CD14-positive monocyte (primary cell): ENCODE data around the gene IL17C. TPM values are rescaled to one million over a fixed set of nuclear protein-coding genes. Genes with fewer than 3 reads are reported as not detected.
A peak's percentile ranks its signal among the peaks of the same experiment; 100 is the strongest.

Experiments used
- DNase-seq, 3 donors: peaks; one replicate each; pipeline ENCODE4 v3.0.0-alpha.2; 2011 to 2022
- H2AFZ ChIP-seq: 2 replicates; pipeline ENCODE4 v1.6.0; 2012; ENCODE audit warnings: mild to moderate bottlenecking, low read depth, low read length, inconsistent platforms; ENCODE audit not compliant: insufficient read depth, poor library complexity, severe bottlenecking
- H3K27ac ChIP-seq, 2 donors: 1 replicate in 1 of 2; 2 replicates in 1 of 2; pipeline ENCODE4 v1.5.1; 2012 to 2013; ENCODE audit warnings: low read length in 2 of 2, control low read depth in 1 of 2, inconsistent platforms in 1 of 2, low read depth in 1 of 2, mild to moderate bottlenecking in 1 of 2
- H3K27me3 ChIP-seq, 2 donors: one replicate each; pipeline versions ENCODE4 v1.6.0 to v1.6.1; 2011 to 2013; ENCODE audit warnings: low read length in 2 of 2; ENCODE audit not compliant: control insufficient read depth in 2 of 2, insufficient read depth in 2 of 2
- H3K36me3 ChIP-seq, 2 donors: replicated peaks in 1 of 2; 1 replicate in 1 of 2; 2 replicates in 1 of 2; pipeline versions ENCODE4 v1.5.1 to v1.6.1; 2012 to 2013; ENCODE audit warnings: low read length in 2 of 2, control low read depth in 1 of 2, inconsistent platforms in 1 of 2, mild to moderate bottlenecking in 1 of 2; ENCODE audit not compliant: insufficient read depth in 2 of 2, control insufficient read depth in 1 of 2
- H3K4me1 ChIP-seq, 2 donors: 1 replicate in 1 of 2; 2 replicates in 1 of 2; pipeline versions ENCODE4 v1.5.1 to v1.6.1; 2012 to 2013; ENCODE audit warnings: low read length in 2 of 2, control low read depth in 1 of 2, inconsistent platforms in 1 of 2, mild to moderate bottlenecking in 1 of 2, moderate library complexity in 1 of 2; ENCODE audit not compliant: insufficient read depth in 2 of 2, control insufficient read depth in 1 of 2
- H3K4me2 ChIP-seq: replicated peaks from 2 replicates; pipeline ENCODE3; 2012; ENCODE audit warnings: low read length, moderate library complexity, mild to moderate bottlenecking; ENCODE audit not compliant: poor library complexity, severe bottlenecking; ENCODE audit errors: extremely low read depth
- H3K4me3 ChIP-seq, 3 experiments: fragments of 200-600 bp in 1 of 3; sonication (generic) in 1 of 3; replicated peaks in 1 of 3; 1 replicate in 2 of 3; 2 replicates in 1 of 3; pipeline ENCODE4 v1.5.1; 2011 to 2013; ENCODE audit warnings: low read length in 3 of 3, mild to moderate bottlenecking in 3 of 3, control low read depth in 2 of 3, low read depth in 2 of 3, inconsistent platforms in 1 of 3, moderate library complexity in 1 of 3
- H3K79me2 ChIP-seq: 2 replicates; pipeline ENCODE4 v1.6.0; 2012; ENCODE audit warnings: mild to moderate bottlenecking, control low read depth, inconsistent platforms, low read length, moderate library complexity; ENCODE audit not compliant: insufficient read depth
- H3K9ac ChIP-seq: 2 replicates; pipeline ENCODE4 v1.6.0; 2017; ENCODE audit warnings: low read length, mild to moderate bottlenecking; ENCODE audit not compliant: insufficient read depth, poor library complexity, severe bottlenecking
- H3K9me3 ChIP-seq, 2 donors: replicated peaks in 1 of 2; 1 replicate in 1 of 2; 2 replicates in 1 of 2; pipeline versions ENCODE4 v1.5.1 to v1.6.1; 2012 to 2013; ENCODE audit warnings: low read length in 2 of 2, control low read depth in 1 of 2; ENCODE audit not compliant: control insufficient read depth in 1 of 2, insufficient read depth in 1 of 2
- H4K20me1 ChIP-seq: 2 replicates; pipeline ENCODE4 v1.6.0; 2012; ENCODE audit warnings: mild to moderate bottlenecking, low read length, control low read depth, moderate library complexity; ENCODE audit not compliant: insufficient read depth
- H3K27ac Mint-ChIP-seq, 7 donors: one replicate each; pipeline ENCODE4 v1.8.0; 2020; ENCODE audit warnings: mild to moderate bottlenecking in 7 of 7, mixed read lengths in 7 of 7, moderate library complexity in 6 of 7, inconsistent platforms in 2 of 7
- H3K27me3 Mint-ChIP-seq, 3 donors: one replicate each; pipeline ENCODE4 v1.8.0; 2021 to 2022; ENCODE audit warnings: low read depth in 3 of 3, mild to moderate bottlenecking in 3 of 3, mixed read lengths in 3 of 3, moderate library complexity in 3 of 3, inconsistent platforms in 1 of 3
- H3K36me3 Mint-ChIP-seq, 2 donors: one replicate each; pipeline ENCODE4 v1.8.0; 2020; ENCODE audit warnings: mixed read lengths in 2 of 2, inconsistent platforms in 1 of 2, mild to moderate bottlenecking in 1 of 2
- H3K4me1 Mint-ChIP-seq: one replicate; pipeline ENCODE4 v1.8.0; 2020; ENCODE audit warnings: mild to moderate bottlenecking, mixed read lengths
- H3K4me3 Mint-ChIP-seq, 2 donors: one replicate each; pipeline ENCODE4 v1.8.0; 2020; ENCODE audit warnings: mild to moderate bottlenecking in 2 of 2, mixed read lengths in 2 of 2, moderate library complexity in 1 of 2
- H3K9me3 Mint-ChIP-seq, 7 donors: one replicate each; pipeline ENCODE4 v1.8.0; 2020 to 2022; ENCODE audit warnings: mixed read lengths in 7 of 7, mild to moderate bottlenecking in 6 of 7, moderate library complexity in 6 of 7, inconsistent platforms in 2 of 7
- CTCF ChIP-seq: fragments of 200-600 bp; IDR thresholded peaks from one replicate; pipeline ENCODE4 v1.8.0; 2022; ENCODE audit warnings: antibody characterized with exemption, mild to moderate bottlenecking
- WGBS: methylation state at CpG from one replicate; pipeline ENCODE4 v1.1.5; 2013; ENCODE audit warnings: missing lambda C conversion rate; ENCODE audit not compliant: insufficient coverage; 5-methylcytosine and 5-hydroxymethylcytosine counted together
- intact Hi-C, 2 donors: fragments of 100-400 bp; cut with micrococcal nuclease; formaldehyde crosslinking; loops; one replicate each; pipeline versions ENCODE4 v1.15.0 to v1.15.1; 2023
- polyA plus RNA-seq, 3 donors: library from polyadenylated mRNA; depleted of rRNA in 1 of 3; unstranded in 2 of 3; stranded (reverse) in 1 of 3; fragments of 300-500 nt in 2 of 3; fragments of >200 nt in 1 of 3; fragmentation: Illumina TruSeq in 2 of 3; gene quantifications; 1 replicate in 2 of 3; 2 replicates in 1 of 3; pipeline ENCODE4 v1.2.3, GENCODE V29; 2012 to 2021

IL17C gene
- polyA plus RNA-seq, 3 donors: 0.08 TPM; not detected in 2

- Histone ChIP-seq H3K79me2 (peaks cover 44% of the 10 kb centered on the region), H3K4me1 (peaks cover 43 to 52% of the 10 kb centered on the region in 2 donors)
- no peak for TF ChIP-seq CTCF
Measured at GRCh38 chr16:88651276-88651988, 13.1 kb downstream of the IL17C start.

GRCh38 chr16:88651989-88652761 is 13.8 kb downstream of the IL17C start:
- H3K4me1 Mint-ChIP-seq: peaks cover 29% of the 10 kb centered on the region
- peaks cover 20 to 42% of the 10 kb centered on the region in 2 donors for H3K36me3 Mint-ChIP-seq
- Histone ChIP-seq H3K27me3 (no peaks in the 10 kb centered on the region), H2AFZ (no peak overlapping the region), H3K4me2 (peak overlapping the region; percentile 93), H3K36me3 (peaks cover 18 to 25% of the 10 kb centered on the region in 2 donors), H3K9ac (peak overlapping the region; percentile 93), H3K9me3 (no peaks in the 10 kb centered on the region), H4K20me1 (peaks cover 36% of the 10 kb centered on the region), H3K27ac (peak overlapping the region; percentile 83 to 97), H3K4me3 (peak overlapping the region in 1 of 3 experiments; percentile 100), H3K79me2 (peaks cover 37% of the 10 kb centered on the region), H3K4me1 (peaks cover 37 to 45% of the 10 kb centered on the region in 2 donors)
- no peak for DNase-seq
- H3K27me3 Mint-ChIP-seq: peaks cover 0 to 2% (median 2%) of the 10 kb centered on the region in 3 donors
- TF ChIP-seq CTCF: no peak
- H3K9me3 Mint-ChIP-seq: no peaks in the 10 kb centered on the region
- 85% methylated on average over 29 of the region's 29 CpGs for whole genome bisulfite sequencing
- H3K27ac Mint-ChIP-seq: peak overlapping the region; percentile 25 to 95 (median 52)
- no peak overlapping the region for H3K4me3 Mint-ChIP-seq
- intact Hi-C loops: loop anchor here (2.0 to 5.0 kb wide), 2 partner anchors 35 kb away; partner anchors contain the start of gene SNAI3 (in 2 of the 2)

More at GRCh38 chr16:88651276-88651988, 13.1 kb downstream of the IL17C start:
- H3K4me3 ChIP-seq: peak overlapping the region; percentile 79 to 100 (median 81)
- Mint-ChIP-seq H3K27ac (peak overlapping the region; percentile 91 to 96 (median 95)), H3K36me3 (peaks cover 20 to 43% of the 10 kb centered on the region in 2 donors), H3K9me3 (no peaks in the 10 kb centered on the region), H3K4me3 (peak overlapping the region; percentile 92 to 97), H3K4me1 (peaks cover 32% of the 10 kb centered on the region), H3K27me3 (peaks cover 0 to 2% (median 2%) of the 10 kb centered on the region in 3 donors)
- H4K20me1 ChIP-seq: peaks cover 44% of the 10 kb centered on the region
- H3K9me3 ChIP-seq: no peaks in the 10 kb centered on the region
- peak overlapping the region; percentile 52 for H2AFZ ChIP-seq
- DNase-seq: peak; percentile 79 to 96 (median 90)
- H3K27ac ChIP-seq: peak overlapping the region; percentile 83 to 97
- H3K9ac ChIP-seq: peak overlapping the region; percentile 93
- WGBS: 35% methylated on average over 14 of the region's 24 CpGs
- no peaks in the 10 kb centered on the region for H3K27me3 ChIP-seq
- H3K36me3 ChIP-seq: peaks cover 24 to 31% of the 10 kb centered on the region in 2 donors
- intact Hi-C loops: loop anchor here (2.0 to 5.0 kb wide), 2 partner anchors 35 to 36 kb away; partner anchors contain the start of gene SNAI3 (in 2 of the 2)
- peak overlapping the region; percentile 93 for H3K4me2 ChIP-seq
